ENCODE measurements around the gene ZNF384. TPM values are rescaled to one million over a fixed set of nuclear protein-coding genes. Genes with fewer than 3 reads are reported as not detected.
"Not testable (repeated sequence)": the region's sequence is repeated elsewhere in the genome, so short reads cannot be mapped to it uniquely, and the experiment has no call there.

Gene ZNF384
- 20.9 and 24.4 TPM in 2 replicates for total RNA-seq (2014; rRNA removed; shearing (Covaris generic))
- 96.8 and 106 TPM in 2 replicates for polyA plus RNA-seq (2015; cell fraction: cytosol; rRNA removed)
- polyA plus RNA-seq (2015; cell fraction: nucleus; rRNA removed) = 266 and 363 TPM in 2 replicates

DNA sequence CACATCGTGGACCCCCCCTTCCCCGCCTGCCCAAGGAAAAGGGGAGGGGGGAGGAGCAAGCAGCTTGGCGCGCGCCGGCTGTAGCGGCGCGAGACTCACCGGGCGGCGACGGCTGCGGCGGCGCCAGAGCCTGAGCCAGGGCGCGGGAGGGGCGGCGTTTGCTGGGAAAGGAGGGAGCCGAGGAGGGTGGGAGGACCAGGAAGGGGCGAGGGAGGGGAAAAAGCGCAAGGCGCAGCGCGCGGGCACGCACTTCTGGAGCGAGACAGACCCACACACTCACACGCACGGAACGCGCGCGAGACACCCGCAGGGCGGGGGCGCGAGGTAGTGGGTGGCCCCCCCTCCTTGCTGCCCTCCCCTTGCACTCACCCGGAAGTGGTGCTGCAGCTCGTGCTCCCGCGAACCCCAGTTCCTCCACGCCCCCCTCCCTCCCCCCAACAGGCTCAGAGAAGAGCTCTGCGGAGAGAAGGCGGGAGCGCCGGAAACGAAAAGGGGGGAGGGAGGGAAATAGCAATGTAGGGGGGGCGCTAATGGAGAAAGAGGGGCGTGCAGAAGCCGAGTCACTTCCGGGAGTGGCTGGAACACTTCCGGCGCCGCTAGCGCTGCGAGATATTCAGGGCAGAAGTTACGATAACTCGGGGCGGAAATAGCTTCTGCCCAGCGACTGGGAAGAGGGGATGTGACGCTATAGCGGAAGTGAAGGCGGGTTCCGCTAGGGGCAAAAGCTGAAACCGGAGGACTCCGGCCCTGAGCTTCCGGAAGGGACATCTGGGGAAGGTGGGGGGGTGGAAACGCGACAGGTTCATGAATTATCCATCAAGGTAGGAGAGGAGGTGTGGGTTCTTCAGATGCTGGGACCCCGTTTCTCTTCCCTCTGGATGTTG, at the start of gene ZNF384:
Gene ZNF384 (minus strand): TSS at position 377 of the 884 bp plus-strand sequence. CDS start 9,855 bp downstream, outside the sequence.
- in situ Hi-C loops (cut with HindIII; ENCODE audit: low pct_unique_long_range_greater_than_20kb, low sequenced_read_pairs) = no loop called here
- peak; percentile 99 for DNase-seq (ENCODE audit: low read depth, low spot score)

DNA sequence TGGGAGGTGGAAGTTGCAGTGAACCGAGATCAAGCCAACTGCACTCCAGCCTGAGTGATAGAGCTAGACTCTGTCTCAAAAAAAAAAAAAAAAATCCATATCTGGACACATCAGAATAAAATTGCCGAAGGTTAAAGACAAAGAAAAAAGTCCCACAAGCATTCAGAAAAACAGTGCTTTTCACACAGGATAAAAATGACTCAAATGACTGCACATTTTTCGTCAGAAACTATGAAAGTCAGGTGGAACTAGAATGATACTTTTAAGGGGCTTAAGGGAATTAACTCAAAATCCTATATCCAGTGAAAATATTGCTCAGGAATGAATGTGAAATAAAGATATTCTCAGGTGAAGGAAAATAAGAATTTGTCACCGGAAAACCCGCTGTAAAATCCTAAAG, 47.6 kb upstream of the ZNF384 start:
- no peak for DNase-seq (ENCODE audit: low read depth, low spot score)
- in situ Hi-C loops (cut with HindIII; ENCODE audit: low pct_unique_long_range_greater_than_20kb, low sequenced_read_pairs) = no loop called here

DNA sequence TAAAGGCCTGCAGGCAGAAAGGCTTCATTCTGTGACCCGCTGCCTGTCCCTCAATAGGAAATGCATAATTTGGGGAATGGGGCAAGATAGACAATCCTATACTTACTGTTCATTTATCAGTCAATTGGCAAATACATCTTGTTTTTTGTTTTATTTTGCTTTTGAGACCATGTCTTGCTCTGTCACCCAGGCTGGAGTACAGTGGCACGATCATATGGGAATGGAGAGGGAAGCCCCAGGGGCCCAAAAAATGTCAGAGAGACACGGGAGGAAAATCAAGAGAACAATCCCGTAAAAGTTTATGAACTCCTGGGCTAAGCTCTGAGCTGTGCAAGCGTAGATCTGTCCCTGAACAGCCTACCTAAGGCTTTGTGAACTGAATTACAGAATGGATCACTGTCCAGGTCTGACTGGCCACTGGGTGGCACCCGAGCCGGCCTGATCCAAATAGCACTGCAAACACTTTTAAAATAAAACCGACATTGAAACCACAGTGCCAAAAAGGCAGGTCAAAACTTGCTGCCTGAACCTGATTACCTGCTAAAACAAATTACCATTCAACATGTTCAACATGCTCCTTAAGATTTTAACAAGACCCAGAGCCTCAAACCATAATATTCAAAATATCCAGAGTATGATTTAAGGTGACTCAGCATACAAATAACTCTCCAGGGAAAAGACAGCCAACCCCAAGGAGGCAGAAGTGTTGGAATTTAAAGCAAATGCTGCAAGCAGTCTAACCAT, 46.4 kb upstream of the ZNF384 start:
- in situ Hi-C loops (cut with HindIII; ENCODE audit: low pct_unique_long_range_greater_than_20kb, low sequenced_read_pairs) = no loop called here
- peak; percentile 69 for DNase-seq (ENCODE audit: low read depth, low spot score)

DNA sequence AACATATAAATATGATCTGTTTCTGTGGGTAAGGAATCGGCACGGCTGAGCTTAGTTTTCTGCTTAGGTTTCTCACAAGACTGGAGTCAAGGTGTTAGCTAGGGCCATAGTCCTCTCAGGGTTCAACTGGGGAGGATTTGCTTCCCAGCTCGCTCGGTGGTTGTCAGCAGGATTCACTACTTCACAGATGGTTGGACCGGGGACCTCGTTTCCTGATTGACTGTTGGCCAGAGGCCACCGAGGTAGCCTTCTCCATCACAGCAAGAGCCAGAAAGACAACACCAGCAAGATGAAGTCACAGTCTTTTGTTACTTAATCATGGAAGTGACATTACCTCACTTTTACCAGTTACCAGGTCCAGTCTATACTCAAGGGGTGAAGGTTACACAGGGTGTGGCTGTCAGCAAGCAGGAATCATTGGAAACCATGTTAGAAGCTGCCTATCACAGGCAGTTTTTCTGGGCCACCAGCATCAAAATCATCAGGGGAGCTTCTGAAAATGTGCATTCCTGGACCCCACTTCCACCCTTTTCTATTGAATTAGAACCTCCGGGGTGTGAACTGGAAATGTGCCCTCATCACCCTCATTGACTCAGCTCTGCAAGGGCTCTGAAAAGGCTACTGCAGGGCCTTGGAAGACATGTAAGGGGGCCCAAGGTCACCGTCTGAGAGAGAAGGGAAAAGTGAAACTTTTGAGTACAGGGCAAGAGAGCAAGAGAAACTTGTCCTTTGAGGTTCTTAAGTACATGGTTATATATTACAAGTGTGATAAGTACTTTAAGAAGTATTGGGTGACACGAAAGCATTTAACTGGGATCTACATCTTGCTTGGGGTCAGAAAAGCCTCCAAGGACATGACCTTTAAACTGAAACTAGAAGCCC, 45.6 kb upstream of the ZNF384 start:
- in situ Hi-C loops (cut with HindIII; ENCODE audit: low pct_unique_long_range_greater_than_20kb, low sequenced_read_pairs) = no loop called here
- no peak for DNase-seq (ENCODE audit: low read depth, low spot score)

DNA sequence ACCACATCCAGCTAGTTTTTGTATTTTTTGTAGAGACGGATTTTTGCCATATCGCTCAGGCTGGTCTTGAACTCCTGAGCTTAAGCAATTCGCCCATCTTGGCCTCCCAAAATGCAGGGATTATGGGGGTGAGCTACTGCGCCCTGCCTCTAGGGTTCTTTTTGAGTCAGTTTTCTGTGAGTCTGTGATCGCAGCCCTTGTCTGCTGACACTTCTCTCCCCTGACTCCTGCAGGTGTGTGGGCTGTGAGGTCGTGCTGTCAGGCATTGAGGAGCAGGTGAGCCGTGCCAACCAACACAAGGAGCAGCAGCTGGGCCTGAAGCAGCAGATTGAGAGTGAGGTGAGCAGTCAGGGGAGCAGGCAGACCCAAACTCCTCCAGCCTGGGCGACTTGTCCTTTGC, 41.0 kb upstream of the ZNF384 start:
- in situ Hi-C loops (cut with HindIII; ENCODE audit: low pct_unique_long_range_greater_than_20kb, low sequenced_read_pairs) = no loop called here
- no peak for DNase-seq (ENCODE audit: low read depth, low spot score)

DNA sequence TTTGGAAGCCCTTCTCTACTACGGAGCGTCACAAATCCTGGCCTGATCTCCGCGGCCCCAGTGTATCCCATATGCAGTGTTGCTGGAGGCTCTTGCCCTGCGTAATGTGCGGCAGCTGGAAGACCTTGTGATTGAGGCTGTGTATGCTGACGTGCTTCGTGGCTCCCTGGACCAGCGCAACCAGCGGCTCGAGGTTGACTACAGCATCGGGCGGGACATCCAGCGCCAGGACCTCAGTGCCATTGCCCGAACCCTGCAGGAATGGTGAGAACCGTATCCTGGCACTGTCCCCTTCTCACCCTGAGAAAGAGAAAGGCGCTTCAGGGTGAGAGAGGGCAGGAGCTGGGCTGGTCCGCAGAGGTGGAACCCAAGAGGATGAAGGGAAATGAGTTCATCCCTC, 40.0 kb upstream of the ZNF384 start:
- in situ Hi-C loops (cut with HindIII; ENCODE audit: low pct_unique_long_range_greater_than_20kb, low sequenced_read_pairs) = no loop called here
- no peak for DNase-seq (ENCODE audit: low read depth, low spot score)

DNA sequence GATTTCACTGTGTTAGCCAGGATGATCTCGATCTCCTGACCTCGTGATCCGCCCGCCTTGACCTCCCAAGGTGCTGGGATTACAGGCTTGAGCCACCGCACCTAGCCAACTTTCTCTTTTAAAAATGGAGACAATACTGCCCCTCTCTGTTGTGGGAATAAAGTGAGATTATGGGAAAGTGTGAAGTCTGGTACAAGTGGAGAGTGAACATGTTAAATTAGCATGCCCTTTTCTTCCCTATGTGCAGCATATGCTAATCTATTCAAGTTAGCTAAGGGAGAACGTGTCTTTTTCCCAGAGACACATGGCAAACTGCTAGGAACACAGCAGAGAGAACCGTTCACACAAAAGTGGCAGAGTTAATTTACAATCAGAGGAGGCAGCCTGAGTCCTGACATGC, 36.2 kb upstream of the ZNF384 start:
- in situ Hi-C loops (cut with HindIII; ENCODE audit: low pct_unique_long_range_greater_than_20kb, low sequenced_read_pairs) = no loop called here
- no peak for DNase-seq (ENCODE audit: low read depth, low spot score)

DNA sequence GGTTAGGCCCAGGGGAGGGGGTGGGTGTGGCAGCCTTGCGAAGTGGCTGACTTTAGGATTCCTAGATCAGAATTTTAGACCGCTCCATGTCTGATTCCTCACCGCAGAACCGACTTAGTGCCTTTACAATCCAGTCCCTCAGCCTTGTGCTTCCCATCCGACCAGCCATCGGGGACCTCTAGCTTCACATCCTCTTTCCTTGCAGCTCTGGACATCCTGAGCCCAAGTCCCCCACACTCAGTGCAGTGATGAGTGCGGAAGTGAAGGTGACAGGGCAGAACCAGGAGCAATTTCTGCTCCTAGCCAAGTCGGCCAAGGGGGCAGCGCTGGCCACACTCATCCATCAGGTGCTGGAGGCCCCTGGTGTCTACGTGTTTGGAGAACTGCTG, 35.2 kb upstream of the ZNF384 start:
- DNase-seq (ENCODE audit: low read depth, low spot score) = peak; percentile 36
- in situ Hi-C loops (cut with HindIII; ENCODE audit: low pct_unique_long_range_greater_than_20kb, low sequenced_read_pairs) = no loop called here

DNA sequence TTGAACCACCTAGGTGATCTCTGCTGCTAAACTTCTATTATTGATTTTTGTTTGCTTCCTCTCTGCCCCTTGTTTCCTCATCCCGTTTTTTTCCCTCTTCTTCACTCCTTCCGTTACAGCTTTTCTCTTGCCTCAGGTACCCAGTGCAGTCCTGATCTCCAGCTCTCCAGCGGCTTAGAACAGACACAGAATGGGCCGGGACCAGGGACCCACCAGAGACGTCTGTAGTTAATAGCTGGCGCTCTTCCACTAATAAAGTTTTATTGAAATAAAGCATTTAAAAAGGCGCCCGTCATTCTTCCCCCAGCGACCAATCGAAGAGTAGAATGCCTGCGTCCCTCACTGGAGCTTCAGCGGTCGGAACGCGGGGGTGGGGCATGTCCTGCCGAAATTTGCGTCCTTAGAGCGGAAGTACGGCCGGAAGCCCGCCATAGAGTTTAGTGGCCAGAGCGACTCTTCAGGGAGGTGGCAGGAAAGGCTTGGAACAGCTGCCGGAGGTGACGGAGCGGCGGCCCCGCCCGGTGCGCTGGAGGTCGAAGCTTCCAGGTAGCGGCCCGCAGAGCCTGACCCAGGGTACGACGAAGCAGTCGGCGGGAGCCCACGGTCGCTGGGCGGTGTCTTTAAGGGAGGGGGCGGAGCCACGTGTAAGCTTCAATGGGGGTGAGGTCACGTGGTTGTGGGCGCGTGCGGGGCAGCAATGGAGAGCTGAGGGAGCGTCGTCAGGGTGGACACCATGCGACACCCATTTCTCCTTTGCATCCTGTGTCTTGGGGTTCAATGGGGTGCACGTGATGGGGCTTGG, 34.6 kb upstream of the ZNF384 start, which contains the start of gene COPS7A:
Gene COPS7A (plus strand): TSS at position 440 of the 802 bp plus-strand sequence. CDS start 611 bp downstream, outside the sequence.
- in situ Hi-C loops (cut with HindIII; ENCODE audit: low pct_unique_long_range_greater_than_20kb, low sequenced_read_pairs) = no loop called here
- DNase-seq (ENCODE audit: low read depth, low spot score) = peak; percentile 99

DNA sequence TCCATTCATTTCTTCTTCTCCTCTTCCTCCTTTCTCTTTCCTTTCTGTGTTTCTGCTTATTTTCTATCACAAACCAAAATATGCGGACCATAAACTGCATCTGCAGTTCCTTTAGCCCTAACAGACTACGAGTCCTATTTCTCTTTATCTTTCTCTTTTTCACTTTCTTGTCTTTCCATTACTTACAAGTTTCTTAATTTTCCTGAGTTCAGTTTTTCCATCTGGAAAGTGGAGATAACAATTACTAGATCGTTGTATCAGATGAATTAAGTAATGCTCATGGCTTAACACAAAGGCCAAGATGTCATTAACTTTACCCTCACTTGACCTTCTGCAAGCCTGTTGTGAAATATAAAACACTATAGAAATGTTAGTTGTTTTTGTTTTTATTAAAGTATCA, 33.7 kb upstream of the ZNF384 start:
- in situ Hi-C loops (cut with HindIII; ENCODE audit: low pct_unique_long_range_greater_than_20kb, low sequenced_read_pairs) = no loop called here
- no peak for DNase-seq (ENCODE audit: low read depth, low spot score)

DNA sequence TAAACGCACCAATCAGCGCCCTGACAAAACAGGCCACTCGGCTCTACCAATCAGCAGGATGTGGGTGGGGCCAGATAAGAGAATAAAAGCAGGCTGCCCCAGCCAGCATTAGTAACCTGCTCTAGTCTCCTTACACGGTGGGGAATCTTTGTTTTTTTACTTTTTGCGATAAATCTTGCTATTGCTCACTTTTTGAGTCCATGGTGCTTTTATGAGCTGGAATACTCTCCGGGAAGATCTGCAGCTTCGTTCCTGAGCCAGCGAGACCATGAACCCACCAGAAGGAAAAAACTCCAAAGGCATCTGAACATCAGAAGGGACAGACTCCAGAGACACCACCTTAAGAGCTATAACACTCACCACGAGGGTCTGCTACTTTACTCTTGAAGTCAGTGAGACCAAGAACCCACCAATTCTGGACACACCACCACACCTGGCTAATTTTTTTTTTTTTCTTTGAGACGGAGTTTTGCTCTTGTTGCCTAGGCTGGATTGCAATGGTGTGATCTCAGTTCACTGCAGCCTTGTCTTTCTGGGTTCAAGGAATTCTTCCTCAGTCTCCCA, 27.8 kb upstream of the ZNF384 start:
- DNase-seq (ENCODE audit: low read depth, low spot score) = no peak

DNA sequence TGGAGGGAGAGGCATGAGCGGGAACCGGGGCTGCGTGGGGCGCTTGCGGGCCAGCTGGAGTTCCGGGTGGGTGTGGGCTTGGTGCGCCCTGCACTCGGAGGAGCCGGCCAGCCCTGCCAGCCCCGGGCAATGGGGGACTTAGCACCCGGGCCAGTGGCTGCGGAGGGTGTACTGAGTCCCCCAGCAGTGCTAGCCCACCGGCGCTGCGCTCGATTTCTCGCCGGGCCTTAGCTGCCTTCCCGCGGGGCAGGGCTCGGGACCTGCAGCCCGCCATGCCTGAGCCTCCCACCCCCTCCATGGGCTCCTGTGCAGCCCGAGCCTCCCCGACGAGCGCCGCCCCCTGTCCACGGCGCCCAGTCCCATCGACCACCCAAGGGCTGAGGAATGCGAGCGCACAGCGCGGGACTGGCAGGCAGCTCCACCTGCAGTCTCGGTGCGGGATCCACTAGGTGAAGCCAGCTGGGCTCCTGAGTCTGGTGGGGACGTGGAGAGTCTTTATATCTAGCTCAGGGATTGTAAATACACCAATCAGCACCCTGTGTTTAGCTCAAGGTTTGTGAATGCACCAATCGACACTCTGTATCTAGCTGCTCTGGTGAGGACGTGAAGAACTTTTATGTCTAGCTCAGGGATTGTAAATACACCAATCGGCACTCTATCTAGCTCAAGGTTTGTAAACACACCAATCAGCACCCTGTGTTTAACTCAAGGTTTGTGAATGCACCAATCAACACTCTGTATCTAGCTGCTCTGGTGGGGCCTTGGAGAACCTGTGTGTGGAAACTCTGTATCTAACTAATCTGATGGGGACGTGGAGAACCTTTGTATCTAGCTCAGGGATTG, 27.1 kb upstream of the ZNF384 start:
- in situ Hi-C loops (cut with HindIII; ENCODE audit: low pct_unique_long_range_greater_than_20kb, low sequenced_read_pairs); DNase-seq (ENCODE audit: low read depth, low spot score): not testable (repeated sequence)

More for the DNA sequence above, 27.8 kb upstream of the ZNF384 start:
- in situ Hi-C loops (cut with HindIII; ENCODE audit: low pct_unique_long_range_greater_than_20kb, low sequenced_read_pairs) = no loop called here

DNA sequence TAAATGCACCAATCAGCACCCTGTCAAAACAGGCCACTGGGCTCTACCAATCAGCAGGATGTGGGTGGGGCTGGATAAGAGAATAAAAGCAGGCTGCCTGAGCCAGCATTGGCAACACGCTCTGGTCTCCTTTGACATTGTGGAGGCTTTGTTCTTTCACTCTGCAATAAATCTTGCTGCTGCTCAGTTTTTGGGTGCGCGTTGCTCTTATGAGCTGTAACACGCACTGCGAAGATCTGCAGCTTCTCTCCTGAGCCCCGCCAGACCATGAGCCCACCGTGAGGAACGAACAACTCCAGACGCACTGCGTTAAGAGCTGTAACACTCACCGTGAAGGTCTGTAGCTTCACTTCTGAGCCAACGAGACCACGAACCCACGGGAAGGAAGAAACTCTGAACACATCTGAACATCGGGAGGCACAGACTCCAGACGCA, 19.8 kb upstream of the ZNF384 start:
- no peak for DNase-seq (ENCODE audit: low read depth, low spot score)
- in situ Hi-C loops (cut with HindIII; ENCODE audit: low pct_unique_long_range_greater_than_20kb, low sequenced_read_pairs) = no loop called here

DNA sequence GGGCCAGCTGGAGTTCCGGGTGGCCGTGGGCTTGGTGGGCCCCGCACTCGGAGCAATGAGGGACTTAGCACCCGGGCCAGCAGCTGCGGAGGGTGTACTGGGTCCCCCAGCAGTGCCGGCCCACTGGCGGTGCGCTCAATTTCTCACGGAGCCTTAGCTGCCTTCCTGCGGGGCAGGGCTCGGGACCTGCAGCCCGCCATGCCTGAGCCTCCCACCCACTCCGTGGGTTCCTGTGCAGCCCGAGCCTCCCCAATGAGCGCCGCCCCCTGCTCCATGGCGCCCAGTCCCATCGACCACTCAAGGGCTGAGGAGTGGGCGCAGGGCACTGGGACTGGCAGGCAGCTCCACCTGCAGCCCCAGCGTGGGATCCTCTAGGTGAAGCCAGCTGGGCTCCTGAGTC, 19.2 kb upstream of the ZNF384 start:
- DNase-seq (ENCODE audit: low read depth, low spot score); in situ Hi-C loops (cut with HindIII; ENCODE audit: low pct_unique_long_range_greater_than_20kb, low sequenced_read_pairs): not testable (repeated sequence)

DNA sequence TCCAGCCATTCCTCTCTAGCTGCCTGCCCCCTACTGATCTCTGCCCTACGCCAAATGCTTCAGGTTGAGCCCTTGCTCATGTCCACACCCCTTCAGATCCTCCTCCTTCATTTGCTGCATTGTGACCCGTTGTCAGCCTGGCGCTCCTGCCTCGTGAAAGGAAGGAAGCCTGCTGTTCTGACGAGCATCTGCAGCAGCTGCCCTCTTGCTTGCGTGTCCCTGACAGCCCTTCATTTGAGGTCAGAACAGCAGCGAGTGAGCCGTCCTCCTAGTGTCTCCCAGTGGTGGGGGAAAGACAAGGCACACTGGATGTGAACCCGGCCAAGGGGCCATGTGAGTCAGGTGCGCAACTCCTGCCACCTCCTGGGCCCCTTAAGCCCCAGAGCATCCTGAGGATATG, 14.5 kb upstream of the ZNF384 start:
- peak; percentile 70 for DNase-seq (ENCODE audit: low read depth, low spot score)
- in situ Hi-C loops (cut with HindIII; ENCODE audit: low pct_unique_long_range_greater_than_20kb, low sequenced_read_pairs) = no loop called here
